Astrocyte (in vitro differentiated cells and primary cell): ENCODE data around the gene LRRC28.

ENCODE experiments used
- CTCF ChIP-seq: IDR thresholded peaks from 2 replicates; pipeline ENCODE4 v1.5.1; 2011; ENCODE audit warnings: low read depth, mild to moderate bottlenecking, inconsistent platforms, low read length, moderate library complexity; ENCODE audit not compliant: insufficient read depth
- EZH2 ChIP-seq: IDR thresholded peaks from 2 replicates; pipeline ENCODE4 v1.6.1; 2012; ENCODE audit warnings: mild to moderate bottlenecking, low read length, inconsistent platforms; ENCODE audit not compliant: insufficient read depth

GRCh38 chr15:99326235-99326634 is 75.0 kb downstream of the LRRC28 start:
- TF ChIP-seq CTCF (no peak), EZH2 (no peak)
